Raji (cell line): Measurements from ENCODE around the gene SYCP1.

Source experiments
- POLR2A ChIP-seq: IDR thresholded peaks from 2 replicates; pipeline ENCODE4 v1.6.1; 2011; ENCODE audit warnings: low read depth, low read length, control low read depth; ENCODE audit not compliant: insufficient read depth

The SYCP1 gene

DNA sequence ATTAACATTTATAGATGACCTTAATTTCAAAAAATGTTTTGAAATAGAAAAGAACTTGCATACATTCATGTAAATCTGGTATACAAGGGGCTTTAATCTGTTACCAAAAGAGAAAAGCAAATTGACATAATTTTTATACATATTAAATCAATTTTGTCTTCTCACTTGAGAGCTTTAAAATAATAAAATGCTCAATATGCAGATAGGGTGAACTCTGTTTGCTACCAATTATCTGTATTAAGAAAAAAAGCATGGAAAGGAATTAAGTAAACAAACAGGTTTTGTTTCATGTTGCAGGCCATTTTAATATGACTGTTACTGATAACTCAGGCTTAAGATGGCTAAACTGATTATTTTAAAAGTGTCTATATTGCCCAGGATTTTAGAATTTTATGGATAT is 168.9 kb downstream of the SYCP1 start:
- no peak for TF ChIP-seq POLR2A

DNA sequence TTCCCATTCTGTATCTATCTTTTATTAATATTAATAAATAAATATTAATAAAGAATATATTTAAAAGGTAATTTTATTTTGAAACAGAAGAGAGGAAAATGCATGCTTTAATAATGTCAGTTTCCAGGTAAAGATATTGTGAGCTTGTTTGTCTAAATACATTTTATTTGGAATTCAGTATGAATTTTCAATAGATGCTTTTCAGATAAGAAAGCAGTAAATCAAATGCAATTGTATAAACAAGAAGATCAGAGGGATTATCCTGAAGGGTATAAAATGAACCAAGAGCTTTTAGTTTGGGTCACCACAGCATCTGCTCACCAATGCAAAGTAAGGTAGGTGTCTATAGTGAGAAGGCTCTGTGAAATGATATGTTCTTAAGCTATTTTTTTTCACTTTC is 174.9 kb downstream of the SYCP1 start, which contains the start of gene TSHB:
Gene TSHB, plus strand, starts transcription at position 301 of the 400 bp plus-strand sequence. CDS start 3,537 bp downstream, outside the sequence.
- no peak for TF ChIP-seq POLR2A

DNA sequence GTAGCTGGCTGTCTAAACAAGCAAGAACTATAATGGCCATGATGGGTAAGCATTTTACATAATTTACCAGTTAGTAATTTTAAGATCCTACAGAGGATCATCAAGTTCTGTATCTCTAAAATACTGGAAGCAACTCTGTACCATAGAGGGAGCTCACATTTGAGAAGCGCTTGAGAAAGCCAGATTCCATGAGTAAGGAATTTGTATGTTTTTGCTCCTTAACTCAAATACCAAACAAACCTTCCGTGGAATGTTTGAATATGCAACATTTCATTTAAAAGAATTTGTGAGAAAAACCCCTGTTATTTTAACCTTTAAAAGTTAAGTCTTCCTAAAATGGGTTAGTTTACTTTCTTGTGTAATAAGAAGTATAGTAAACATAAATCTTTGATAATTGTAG is 176.9 kb downstream of the SYCP1 start:
- no peak for TF ChIP-seq POLR2A

DNA sequence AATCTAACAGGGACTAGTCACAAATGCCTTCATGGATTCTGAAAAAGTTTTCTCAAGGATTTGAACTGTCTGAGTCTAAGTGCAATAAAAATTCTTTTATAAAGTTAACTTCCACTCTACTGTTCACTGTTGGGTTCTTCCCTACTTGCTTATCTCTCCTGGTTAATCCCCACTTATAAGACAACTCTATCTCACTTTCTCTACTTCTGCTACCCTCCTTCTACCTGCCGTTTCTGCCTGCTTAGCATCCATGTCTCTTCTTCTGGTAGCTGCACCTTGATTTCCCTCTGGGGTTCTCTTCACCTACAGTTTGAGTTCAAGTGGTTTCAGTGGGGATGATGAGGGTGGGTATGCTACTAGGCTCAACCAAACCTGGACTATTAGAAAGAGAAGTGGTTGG is 181.0 kb downstream of the SYCP1 start:
- TF ChIP-seq POLR2A = no peak

- no peak for TF ChIP-seq POLR2A
Observed at GRCh38 chr1:115036814-115037507, 182.3 kb downstream of the SYCP1 start.

DNA sequence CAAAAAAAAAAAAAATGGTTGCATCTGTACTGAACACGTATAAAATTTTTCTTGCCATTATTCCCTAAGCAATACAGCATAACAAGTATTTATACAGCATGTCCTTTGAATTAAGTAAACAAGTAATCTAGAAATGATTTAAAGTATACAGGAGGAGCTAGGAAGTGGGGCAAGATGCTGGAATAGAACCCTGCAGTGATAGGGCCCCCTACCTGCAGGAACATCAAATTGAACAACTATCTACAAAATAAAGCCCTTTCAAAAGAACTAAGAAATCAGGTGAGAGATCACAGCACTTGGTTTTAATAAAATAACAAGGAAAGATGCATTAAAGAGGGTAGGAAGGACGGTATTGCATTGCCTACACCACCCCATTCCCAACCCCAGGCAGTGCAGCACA is 185.8 kb downstream of the SYCP1 start:
- no peak for TF ChIP-seq POLR2A

GRCh38 chr1:115041654-115042053 is 187.0 kb downstream of the SYCP1 start:
- TF ChIP-seq POLR2A = no peak
